ENCODE results near the gene SLC7A9. TPM values are rescaled to one million over a fixed set of nuclear protein-coding genes. Genes with fewer than 3 reads are reported as not detected.
"Not testable (repeated sequence)": the region's sequence is repeated elsewhere in the genome, so short reads cannot be mapped to it uniquely, and the experiment has no call there.

SLC7A9 gene
- total RNA-seq, 1 experiment from 2014 or later, result not detected

DNA sequence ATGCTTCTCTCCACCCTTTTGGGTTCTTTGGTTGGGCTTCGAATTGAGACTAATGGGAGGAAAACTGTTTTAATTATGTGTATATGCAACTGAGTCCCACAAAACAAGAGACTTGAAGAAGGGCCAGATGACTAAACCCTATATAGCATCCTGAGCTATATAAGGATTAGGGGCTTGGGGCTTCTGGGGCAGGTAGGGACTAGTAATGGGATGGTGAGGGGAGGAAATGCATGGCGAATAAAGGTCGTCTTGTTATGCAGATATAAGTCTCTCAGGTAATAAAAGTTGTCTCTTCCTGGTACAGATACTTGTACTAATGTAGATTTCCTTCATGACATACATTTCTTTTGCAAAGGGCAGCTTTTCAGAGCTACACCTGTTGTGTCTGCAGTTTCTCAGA is 2.8 kb upstream of the SLC7A9 start:
- DNase-seq, result no peak
- Histone ChIP-seq H3K27me3 (no peaks in the 10 kb centered on the region), H3K9me3 (no peaks in the 10 kb centered on the region), H3K4me3 (no peak overlapping the region), H3K36me3 (no peaks in the 10 kb centered on the region)

DNA sequence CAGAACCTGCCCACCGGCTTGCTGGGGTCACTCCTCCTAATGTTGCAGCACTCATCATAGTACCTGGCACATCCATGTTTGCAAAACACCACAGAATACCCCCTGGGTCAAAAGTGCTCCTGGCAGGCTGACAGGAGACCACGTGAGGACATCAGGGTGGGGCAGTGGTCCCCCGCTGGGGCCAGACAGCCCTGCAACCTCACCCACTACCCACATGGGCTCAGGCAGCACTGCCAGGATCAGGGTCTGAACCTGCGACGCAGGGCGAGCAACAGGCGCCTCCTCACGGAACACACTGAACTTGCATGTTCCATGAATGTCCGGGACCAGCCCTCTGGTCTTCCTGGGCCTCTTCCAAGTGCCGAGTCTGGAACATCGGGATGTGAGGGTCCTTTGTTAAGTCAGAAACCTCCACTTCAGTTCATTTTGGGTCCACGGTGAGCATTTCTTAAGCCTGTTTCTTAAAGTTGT is 1.4 kb upstream of the SLC7A9 start:
- no peaks in the 10 kb centered on the region for H3K27me3 ChIP-seq
- H3K4me3 ChIP-seq, result no peak overlapping the region
- no peak for DNase-seq
- H3K9me3 ChIP-seq, result no peaks in the 10 kb centered on the region
- no peaks in the 10 kb centered on the region for H3K36me3 ChIP-seq

DNA sequence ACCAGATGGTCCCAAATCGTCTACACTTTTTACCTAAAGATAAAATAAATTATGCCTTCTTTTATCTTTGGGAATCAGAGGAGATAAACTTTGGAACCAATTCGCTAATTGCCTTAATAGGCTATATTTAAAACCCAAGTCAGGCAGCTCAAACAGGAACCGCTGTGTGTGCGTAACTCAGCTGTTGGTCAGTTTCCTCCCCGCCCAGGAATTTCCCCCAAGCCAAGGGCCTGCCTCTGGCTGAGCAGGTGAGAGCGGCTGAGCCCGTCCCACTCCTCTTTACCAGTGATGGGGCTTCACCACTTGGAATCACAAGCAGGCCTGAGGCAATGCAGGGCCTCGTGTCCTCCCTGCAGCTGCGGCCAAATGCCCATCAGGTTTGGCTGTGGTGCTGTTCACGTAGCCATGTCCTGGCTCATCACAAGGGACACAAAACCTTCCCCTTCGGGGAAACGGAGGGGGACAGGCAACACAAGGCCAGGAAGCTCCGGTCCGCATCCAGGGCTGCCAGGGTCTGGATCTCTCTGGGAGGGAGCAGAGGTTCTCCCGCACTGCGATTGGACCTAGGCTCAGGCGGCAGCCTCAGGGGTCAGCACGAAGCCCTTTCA is 503 bp upstream of the SLC7A9 start:
- H3K36me3 ChIP-seq, result no peaks in the 10 kb centered on the region
- no peak for DNase-seq
- H3K4me3 ChIP-seq, result no peak overlapping the region

DNA sequence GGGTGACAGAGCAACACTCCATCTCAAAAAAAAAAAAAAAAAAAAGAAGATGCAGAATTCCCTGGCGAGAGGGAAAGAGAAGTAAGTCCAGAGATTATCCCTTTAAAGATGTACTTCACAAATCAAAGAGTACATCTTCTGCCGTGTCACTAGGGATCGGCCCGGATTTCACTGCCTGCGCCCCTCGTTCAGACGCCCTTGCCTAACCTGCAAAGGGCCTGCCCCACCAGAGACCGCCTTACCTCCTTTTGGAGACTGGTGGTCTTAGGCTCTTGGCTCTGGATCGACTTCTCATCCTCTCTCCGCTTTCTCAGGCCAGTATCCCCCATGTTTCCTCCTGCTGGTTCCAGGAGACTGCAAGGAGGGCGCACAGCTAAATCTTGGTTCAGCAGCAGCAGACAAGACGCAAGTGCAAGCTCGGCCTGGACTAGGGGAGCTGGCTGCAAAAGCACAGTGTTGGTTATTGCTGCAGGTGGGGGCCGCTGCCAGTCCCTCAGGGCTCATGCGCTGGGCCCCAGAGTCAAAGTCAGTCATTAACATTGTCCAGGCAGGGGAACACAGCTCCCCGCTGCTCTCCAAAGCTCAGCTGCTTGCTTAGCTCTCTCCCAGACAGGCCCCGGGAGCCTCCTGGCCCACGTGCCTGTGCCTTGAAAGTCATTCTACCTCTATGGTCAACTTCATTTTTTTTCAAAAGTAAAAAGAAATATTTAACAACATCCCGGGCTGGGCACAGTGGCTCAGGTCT is 1.2 kb downstream of the SLC7A9 start:
- H3K27me3 ChIP-seq, result no peaks in the 10 kb centered on the region
- DNase-seq, result no peak
- no peaks in the 10 kb centered on the region for H3K36me3 ChIP-seq
- no peaks in the 10 kb centered on the region for H3K9me3 ChIP-seq
- H3K4me3 ChIP-seq, result no peak overlapping the region

More for the DNA sequence above, 503 bp upstream of the SLC7A9 start:
- Histone ChIP-seq H3K9me3 (no peaks in the 10 kb centered on the region), H3K27me3 (no peaks in the 10 kb centered on the region)

DNA sequence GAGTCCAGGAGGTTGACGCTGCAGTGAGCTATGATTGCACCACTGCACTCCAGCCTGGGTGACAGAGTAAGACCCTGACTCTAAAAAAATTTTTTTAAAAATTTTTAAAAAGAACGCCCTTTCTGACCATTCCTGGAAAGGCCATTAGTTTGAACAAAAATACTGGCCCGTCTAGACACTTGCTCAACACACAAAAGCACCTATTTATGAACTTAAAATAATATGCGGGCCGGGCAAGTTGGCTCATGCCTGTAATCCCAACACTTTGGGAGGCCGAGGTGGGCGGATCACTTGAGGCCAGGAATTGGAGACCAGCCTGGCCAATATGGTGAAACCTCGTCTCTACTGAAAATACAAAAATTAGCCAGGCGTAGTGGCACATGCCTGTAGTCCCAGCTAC is 2.1 kb downstream of the SLC7A9 start:
- H3K27me3 ChIP-seq, H3K9me3 ChIP-seq, DNase-seq, H3K4me3 ChIP-seq, H3K36me3 ChIP-seq: not testable (repeated sequence)

DNA sequence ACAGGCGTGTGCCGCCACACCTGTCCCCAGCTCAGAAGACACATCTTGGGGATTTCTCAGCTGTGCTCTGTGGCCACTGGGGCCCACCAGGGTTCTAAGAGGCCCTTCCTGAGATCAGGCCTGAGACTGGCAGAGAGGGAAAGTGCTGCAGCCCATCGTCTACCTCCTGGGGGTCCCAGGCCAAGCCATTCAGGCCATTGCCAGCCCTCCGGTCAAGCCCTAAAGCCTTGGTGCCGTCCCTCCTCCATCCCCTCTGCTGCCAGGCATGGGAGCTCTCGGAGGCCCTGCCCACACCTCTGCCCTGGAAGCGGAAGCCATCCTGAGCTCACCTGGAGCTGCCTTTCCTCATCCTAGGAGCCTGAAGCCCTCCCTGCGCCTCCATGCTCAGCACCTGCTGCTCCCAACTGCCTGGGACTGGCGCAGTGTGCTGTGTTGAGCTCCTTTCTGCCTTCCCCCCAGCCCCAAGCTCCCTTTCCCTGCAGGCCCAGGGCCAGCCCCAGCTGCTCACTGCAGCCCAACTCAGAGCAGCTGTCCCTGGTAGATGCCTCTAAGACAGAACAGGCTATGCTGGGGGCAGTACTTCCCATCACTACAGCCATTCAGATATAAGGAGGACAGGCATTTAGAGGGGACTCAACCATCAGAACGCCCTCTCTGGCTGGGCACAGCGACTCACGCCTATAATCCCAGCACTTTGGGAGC is 2.9 kb downstream of the SLC7A9 start:
- Histone ChIP-seq H3K4me3 (no peak overlapping the region), H3K27me3 (no peaks in the 10 kb centered on the region)

DNA sequence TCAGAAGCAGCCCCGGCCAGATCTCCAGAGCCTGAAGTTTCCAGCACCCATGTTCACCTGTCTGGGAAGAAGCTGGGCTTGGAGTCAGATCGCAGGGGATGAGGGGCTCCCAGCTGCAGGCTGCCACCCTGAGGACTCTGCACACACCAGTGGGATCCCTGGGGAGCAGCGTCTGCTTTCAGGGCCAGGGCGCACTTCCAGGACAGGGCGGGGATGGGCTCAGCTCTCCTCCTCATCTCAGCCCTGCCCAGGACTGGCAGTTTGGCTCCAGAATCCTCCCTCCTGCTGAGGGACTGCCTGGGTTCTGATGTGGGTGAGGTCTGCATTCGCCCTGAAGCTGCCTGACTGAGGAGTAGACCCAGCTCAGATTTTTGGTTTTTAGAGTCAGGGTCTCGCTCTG is 3.5 kb downstream of the SLC7A9 start:
- H3K36me3 ChIP-seq, result no peaks in the 10 kb centered on the region
- no peaks in the 10 kb centered on the region for H3K9me3 ChIP-seq
- H3K4me3 ChIP-seq, result no peak overlapping the region
- DNase-seq, result peak; percentile 13
- H3K27me3 ChIP-seq, result no peaks in the 10 kb centered on the region

More for the DNA sequence above, 2.9 kb downstream of the SLC7A9 start:
- H3K36me3 ChIP-seq, result no peaks in the 10 kb centered on the region
- DNase-seq, result no peak
- H3K9me3 ChIP-seq, result no peaks in the 10 kb centered on the region

DNA sequence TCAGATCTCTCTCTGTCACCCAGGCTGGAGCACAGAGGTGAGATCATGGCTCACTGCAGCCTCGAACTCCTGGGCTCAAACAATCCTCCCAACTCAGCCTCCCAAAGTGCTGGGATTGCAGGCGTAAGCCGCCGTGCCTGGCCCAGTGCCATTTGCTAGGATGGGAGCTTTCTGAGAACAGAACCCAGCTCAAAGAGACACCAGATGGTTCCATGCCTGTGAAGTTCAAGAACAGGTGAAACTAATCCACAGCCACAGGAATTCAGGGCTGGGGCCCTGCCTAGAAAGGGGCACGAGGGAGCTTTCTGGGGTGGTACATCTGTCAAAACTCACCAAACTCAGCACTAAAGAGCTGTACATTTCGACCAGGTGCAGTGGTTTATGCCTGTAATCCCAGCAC is 4.2 kb downstream of the SLC7A9 start:
- Histone ChIP-seq H3K4me3 (no peak overlapping the region), H3K9me3 (no peaks in the 10 kb centered on the region), H3K36me3 (no peaks in the 10 kb centered on the region), H3K27me3 (no peaks in the 10 kb centered on the region)
- DNase-seq, result no peak

DNA sequence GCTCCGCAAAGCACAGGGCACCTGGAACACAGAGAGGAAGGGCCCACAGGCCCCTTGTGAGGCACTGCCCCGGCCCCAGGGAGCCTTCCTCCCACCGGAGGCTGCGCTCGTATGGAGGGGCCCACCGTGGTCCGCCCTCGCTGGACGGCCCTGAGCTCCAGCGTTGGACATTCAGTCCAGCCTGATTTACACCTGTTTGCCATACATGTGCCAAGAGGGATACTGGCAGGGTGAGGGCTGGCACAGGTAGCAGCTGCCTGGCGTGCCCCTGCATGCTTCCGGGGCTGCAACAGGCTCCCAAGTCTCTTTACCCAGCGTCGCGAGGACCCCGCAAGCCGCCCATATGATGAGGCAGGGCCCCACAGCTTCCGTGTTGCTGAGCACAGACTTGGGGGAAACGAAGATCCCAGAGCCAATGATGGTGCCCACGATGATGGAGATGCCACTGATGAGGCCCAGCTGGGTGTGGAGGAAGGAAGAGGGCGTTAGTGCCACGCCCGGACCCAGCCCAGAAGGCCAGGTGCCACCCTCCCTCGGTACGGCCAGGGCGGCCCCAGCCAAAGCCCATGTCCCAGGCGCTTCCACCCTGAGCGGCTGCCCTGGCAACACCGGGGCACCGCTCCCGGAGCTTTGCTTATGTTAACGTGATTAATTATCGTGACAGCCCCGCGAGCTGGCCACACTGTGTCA is 5.1 kb downstream of the SLC7A9 start:
- H3K36me3 ChIP-seq, result no peaks in the 10 kb centered on the region
- no peaks in the 10 kb centered on the region for H3K27me3 ChIP-seq
- no peak for DNase-seq
- H3K9me3 ChIP-seq, result no peaks in the 10 kb centered on the region
- H3K4me3 ChIP-seq, result no peak overlapping the region

DNA sequence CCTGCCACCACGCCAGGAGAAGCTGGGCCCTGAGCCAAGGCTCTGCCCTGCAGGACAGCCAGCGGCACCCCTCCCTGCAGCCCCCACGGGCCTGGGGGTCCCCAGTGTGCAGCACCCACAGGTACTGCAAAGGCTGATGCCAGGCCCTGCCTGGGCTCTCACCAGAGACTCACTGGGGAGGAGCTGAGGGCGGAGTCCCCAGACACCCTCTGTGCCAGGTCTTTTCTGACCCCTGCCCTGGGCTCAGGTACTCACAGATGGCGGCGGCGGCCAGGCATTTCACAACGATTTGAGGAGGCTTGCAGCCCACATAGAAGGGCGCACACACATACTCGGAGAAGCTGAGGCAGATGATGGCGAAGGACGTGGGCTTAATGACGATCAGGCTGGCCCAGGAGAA is 5.7 kb downstream of the SLC7A9 start:
- H3K4me3 ChIP-seq, result no peak overlapping the region
- H3K27me3 ChIP-seq, result no peaks in the 10 kb centered on the region
- DNase-seq, result no peak
- H3K9me3 ChIP-seq, result no peaks in the 10 kb centered on the region
- no peaks in the 10 kb centered on the region for H3K36me3 ChIP-seq

DNA sequence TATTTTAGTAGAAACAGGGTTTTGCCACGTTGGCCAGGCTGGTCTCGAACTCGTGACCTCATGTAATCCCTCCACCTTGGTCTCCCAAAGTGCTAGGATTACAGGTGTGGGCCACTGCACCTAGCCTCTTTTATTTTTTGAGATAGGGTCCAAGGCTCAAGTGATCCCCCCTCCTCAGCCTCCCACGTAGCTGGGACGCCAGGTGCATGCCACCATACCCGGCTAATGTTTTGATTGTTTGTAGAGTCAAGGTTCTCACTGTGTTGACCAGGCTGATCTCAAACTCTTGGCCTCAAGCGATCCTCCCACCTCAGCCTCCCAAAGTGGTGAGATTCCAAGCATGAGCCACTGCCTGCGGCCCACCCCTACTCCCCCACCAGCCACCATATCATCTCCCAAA is 6.3 kb downstream of the SLC7A9 start:
- Histone ChIP-seq H3K36me3 (no peaks in the 10 kb centered on the region), H3K4me3 (no peak overlapping the region), H3K27me3 (no peaks in the 10 kb centered on the region), H3K9me3 (no peaks in the 10 kb centered on the region)
- DNase-seq, result no peak

DNA sequence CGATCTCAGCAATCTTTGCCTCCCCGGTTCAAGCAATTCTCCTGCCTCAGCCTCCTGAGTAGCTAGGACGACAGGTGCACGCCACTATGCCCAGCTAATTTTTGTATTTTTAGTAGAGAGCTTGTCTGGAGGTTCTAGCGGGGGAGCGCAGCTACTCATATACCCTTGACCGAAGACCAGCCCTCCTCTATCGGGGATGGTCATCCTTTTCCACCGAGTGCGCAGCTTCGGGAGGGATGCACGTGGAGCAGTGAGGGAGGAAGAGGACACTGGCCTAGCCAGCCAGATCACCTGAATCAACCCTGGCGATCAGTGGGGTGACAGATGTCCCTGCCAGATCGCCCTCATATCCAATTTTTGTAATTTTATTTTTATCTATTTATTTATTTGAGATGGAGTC is 6.8 kb downstream of the SLC7A9 start:
- DNase-seq, result no peak
- H3K36me3 ChIP-seq, result no peaks in the 10 kb centered on the region
- H3K4me3 ChIP-seq, result no peak overlapping the region
- H3K27me3 ChIP-seq, result no peaks in the 10 kb centered on the region
- no peaks in the 10 kb centered on the region for H3K9me3 ChIP-seq

DNA sequence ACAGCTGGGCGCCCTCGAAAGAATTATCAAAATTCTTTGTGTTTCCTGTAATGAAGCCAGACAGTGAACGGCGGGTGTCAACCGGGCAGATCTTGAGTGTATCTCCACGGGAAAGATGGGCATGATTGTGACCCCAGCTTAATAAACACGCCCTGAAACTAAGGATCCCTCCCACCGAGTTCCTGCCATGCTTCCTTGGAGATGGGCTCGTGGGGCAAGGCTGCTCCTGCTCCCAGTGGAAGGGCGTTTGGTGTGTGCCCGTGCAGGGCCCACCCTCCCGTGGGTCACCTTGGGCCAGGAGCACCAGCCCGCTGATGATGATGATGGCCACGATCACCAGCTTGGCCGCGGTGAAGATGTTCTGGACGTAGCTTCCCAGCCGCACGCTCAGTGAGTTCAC is 7.4 kb downstream of the SLC7A9 start:
- Histone ChIP-seq H3K36me3 (no peaks in the 10 kb centered on the region), H3K4me3 (no peak overlapping the region), H3K9me3 (no peaks in the 10 kb centered on the region), H3K27me3 (no peaks in the 10 kb centered on the region)
- DNase-seq, result no peak

DNA sequence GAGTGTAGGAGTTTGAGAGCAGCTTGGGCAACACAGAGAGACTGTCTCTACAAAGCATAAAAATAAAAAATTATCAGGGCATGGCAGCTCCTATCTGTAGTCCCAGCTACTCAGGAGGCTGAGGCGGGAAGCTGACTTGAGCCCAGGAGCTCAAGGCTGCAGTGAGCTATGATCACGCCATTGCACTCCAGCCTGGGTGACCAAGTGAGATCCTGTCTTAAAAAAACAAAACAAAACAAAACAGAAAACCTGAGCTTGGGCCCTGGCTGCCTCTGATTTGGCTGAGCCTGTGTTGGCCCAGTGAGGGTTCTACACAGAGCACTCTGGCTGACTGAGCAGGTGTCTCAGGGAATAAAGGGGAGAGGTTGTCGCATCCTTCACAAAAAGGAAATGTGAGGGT is 8.0 kb downstream of the SLC7A9 start:
- H3K27me3 ChIP-seq, result no peaks in the 10 kb centered on the region
- no peak for DNase-seq
- H3K36me3 ChIP-seq, result no peaks in the 10 kb centered on the region
- no peak overlapping the region for H3K4me3 ChIP-seq
- no peaks in the 10 kb centered on the region for H3K9me3 ChIP-seq

DNA sequence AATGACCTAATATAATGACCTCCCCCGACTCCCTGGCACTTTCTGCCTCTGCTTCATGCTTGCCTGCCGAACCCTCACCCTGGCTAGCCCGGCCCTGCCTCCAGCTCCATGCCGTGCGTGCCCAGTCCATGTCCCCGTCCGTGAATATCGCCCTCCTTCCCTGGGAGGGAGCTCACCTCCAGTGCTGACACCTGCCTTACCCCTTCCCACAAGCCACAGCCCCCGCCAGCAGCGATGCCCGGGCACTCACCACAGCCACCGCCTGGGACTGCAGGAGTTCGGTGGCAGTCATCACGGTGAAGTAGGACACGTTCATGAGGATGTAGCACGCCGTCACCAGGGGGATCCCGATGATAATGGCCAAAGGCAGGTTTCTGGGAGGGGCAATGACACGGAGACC is 10.0 kb downstream of the SLC7A9 start:
- no peak for DNase-seq
- no peaks in the 10 kb centered on the region for H3K9me3 ChIP-seq
- no peaks in the 10 kb centered on the region for H3K36me3 ChIP-seq
- H3K27me3 ChIP-seq, result no peaks in the 10 kb centered on the region
- no peak overlapping the region for H3K4me3 ChIP-seq

DNA sequence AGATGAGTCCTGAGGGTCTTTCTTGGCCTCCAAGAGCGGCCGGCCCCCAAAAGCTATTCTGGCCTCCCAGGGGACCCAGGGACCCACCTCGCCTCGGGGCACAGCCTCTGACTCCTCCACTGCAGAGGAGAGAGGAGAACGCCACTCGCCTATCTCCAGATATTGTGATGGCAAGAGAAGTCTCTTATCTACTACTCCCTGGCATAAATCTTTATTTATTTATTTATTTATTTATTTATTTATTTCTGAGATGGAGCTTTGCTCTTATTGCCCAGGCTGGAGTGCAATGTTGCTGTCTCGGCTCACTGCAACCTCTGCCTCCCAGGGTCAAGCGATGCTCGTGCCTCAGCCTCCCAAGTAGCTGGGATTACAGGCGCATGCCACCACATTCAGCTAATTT is 11.0 kb downstream of the SLC7A9 start:
- Histone ChIP-seq H3K27me3 (no peaks in the 10 kb centered on the region), H3K4me3 (no peak overlapping the region), H3K9me3 (no peaks in the 10 kb centered on the region), H3K36me3 (no peaks in the 10 kb centered on the region)
- no peak for DNase-seq

DNA sequence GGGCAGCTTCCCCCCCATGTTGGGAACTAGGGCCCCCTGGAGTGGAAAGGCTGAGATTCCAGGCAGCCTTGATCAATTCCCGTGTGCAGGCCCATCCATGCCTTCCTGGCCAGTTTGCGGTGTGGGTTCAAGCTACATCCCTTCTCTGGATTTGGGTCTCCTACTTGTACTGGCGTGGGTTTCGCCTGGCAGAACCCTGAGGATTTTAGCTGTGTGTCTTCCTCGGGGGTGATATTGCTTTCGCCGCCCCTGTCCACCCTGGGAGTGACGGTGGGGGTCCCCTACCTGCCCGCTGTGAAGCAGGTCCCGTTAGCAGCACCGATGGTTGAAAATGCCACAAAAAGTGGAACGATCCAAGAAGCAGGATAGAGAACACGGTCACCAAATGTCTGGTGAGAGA is 11.4 kb downstream of the SLC7A9 start:
- Histone ChIP-seq H3K27me3 (no peaks in the 10 kb centered on the region), H3K4me3 (no peak overlapping the region), H3K36me3 (no peaks in the 10 kb centered on the region), H3K9me3 (no peaks in the 10 kb centered on the region)
- no peak for DNase-seq

Measured in MG63 (cell line).